ENCODE data around the gene MED13L.

The MED13L gene

GRCh38 chr12:115957686-115958290 is 319.7 kb downstream of the MED13L start:
- FAIRE-seq: no peak

GRCh38 chr12:115956659-115957058 is 320.8 kb downstream of the MED13L start:
- no peak for FAIRE-seq

GRCh38 chr12:115956236-115956635 is 321.3 kb downstream of the MED13L start:
- FAIRE-seq: no peak

GRCh38 chr12:115953450-115953849 is 324.0 kb downstream of the MED13L start:
- no peak for FAIRE-seq

GRCh38 chr12:115953031-115953430 is 324.5 kb downstream of the MED13L start:
- no peak for FAIRE-seq

GRCh38 chr12:115950959-115951358 is 326.5 kb downstream of the MED13L start:
- no peak for FAIRE-seq

GRCh38 chr12:115949675-115950074 is 327.8 kb downstream of the MED13L start:
- no peak for FAIRE-seq

- no peak for FAIRE-seq
These were observed 329.8 kb downstream of the MED13L start for GRCh38 chr12:115947696-115948062.

- FAIRE-seq: no peak
These were observed 330.4 kb downstream of the MED13L start for GRCh38 chr12:115946867-115947695.

- no peak for FAIRE-seq
These were observed 331.4 kb downstream of the MED13L start for GRCh38 chr12:115946092-115946491.

GRCh38 chr12:115945491-115945885 is 332.0 kb downstream of the MED13L start:
- no peak for FAIRE-seq

- FAIRE-seq: no peak
These were observed 332.5 kb downstream of the MED13L start for GRCh38 chr12:115944837-115945490.

GRCh38 chr12:115944392-115944742 is 333.1 kb downstream of the MED13L start:
- FAIRE-seq: no peak

- no peak for FAIRE-seq
These were observed 333.7 kb downstream of the MED13L start for GRCh38 chr12:115943630-115944391.

GRCh38 chr12:115943310-115943629 is 334.2 kb downstream of the MED13L start:
- FAIRE-seq: no peak

GRCh38 chr12:115942346-115942745 is 335.1 kb downstream of the MED13L start:
- no peak for FAIRE-seq

GRCh38 chr12:115941362-115941761 is 336.1 kb downstream of the MED13L start:
- FAIRE-seq: no peak

- FAIRE-seq: no peak
These were observed 338.6 kb downstream of the MED13L start for GRCh38 chr12:115938794-115939377.

GRCh38 chr12:115936997-115937916 is 340.2 kb downstream of the MED13L start:
- FAIRE-seq: no peak

- FAIRE-seq: no peak
These were observed 342.6 kb downstream of the MED13L start for GRCh38 chr12:115934877-115935276.

- no peak for FAIRE-seq
These were observed 343.4 kb downstream of the MED13L start for GRCh38 chr12:115934046-115934445.

- FAIRE-seq: no peak
These were observed 345.4 kb downstream of the MED13L start for GRCh38 chr12:115932066-115932465.

Measured in TTC549 (cell line).